ENCODE results near the gene EPN3.

DNA sequence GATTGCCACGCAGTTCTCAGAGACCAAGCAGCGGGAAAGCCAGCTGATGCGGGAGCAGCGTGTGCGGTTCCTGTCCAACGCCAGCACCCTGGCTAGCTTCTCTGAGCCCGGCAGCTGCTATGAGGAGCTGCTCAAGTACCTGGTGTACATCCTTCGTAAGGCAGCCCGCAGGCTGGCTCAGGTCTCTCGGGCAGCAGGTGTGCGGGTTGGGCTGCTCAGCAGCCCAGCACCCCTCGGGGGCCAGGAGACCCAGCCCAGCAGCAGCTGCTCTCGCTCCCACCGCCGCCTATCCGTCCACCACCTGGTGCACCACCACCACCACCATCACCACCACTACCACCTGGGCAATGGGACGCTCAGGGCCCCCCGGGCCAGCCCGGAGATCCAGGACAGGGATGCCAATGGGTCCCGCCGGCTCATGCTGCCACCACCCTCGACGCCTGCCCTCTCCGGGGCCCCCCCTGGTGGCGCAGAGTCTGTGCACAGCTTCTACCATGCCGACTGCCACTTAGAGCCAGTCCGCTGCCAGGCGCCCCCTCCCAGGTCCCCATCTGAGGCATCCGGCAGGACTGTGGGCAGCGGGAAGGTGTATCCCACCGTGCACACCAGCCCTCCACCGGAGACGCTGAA is 43.2 kb downstream of the EPN3 start:
- TF ChIP-seq, protein P1, sequence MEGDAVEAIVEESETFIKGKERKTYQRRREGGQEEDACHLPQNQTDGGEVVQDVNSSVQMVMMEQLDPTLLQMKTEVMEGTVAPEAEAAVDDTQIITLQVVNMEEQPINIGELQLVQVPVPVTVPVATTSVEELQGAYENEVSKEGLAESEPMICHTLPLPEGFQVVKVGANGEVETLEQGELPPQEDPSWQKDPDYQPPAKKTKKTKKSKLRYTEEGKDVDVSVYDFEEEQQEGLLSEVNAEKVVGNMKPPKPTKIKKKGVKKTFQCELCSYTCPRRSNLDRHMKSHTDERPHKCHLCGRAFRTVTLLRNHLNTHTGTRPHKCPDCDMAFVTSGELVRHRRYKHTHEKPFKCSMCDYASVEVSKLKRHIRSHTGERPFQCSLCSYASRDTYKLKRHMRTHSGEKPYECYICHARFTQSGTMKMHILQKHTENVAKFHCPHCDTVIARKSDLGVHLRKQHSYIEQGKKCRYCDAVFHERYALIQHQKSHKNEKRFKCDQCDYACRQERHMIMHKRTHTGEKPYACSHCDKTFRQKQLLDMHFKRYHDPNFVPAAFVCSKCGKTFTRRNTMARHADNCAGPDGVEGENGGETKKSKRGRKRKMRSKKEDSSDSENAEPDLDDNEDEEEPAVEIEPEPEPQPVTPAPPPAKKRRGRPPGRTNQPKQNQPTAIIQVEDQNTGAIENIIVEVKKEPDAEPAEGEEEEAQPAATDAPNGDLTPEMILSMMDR (IDR thresholded peaks at IDR 0.05), result no peak
- TF ChIP-seq POLR2A (IDR thresholded peaks at IDR 0.05), result no peak
